Nucleus accumbens (tissue), 56 donors: ENCODE data around the gene VCAN.
A peak's percentile ranks its signal among the peaks of the same experiment; 100 is the strongest.

ENCODE experiments used
- DNase-seq, 56 donors: peaks; one replicate each; lab custom pipeline; 2025; lab: John Stamatoyannopoulos, UW

The VCAN gene

GRCh38 chr5:83559118-83559785 lies 87.7 kb downstream of the VCAN start:
- DNase-seq = no peak

DNA sequence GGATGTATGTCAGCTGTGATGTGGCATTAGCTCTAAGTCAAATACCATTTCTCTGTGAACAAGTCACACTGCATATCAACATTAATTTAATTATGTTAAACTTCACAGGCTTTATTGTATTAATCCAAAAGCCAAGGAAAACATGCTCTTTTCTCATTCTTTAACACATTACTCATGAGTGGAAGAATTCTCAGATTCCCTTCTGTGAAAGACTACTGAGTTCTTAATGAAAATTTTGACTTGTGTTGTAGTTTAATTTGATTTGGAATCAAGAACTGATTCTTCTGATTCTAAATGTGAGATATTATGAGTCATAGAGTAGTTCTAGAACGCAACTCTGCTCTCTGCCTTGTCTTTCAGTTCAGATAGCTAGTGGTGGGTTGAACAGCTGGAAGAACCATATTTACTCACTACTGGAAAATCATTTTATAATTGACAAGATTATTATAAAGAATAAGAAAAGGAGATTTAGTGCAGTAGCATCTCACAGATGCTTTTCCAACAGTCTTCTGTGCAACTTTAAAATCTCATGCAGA lies 90.6 kb downstream of the VCAN start:
- DNase-seq = no peak

GRCh38 chr5:83562791-83563557 lies 91.4 kb downstream of the VCAN start:
- DNase-seq = peak in 37 of 56 donors; percentile 4 to 63 (median 30)

DNA sequence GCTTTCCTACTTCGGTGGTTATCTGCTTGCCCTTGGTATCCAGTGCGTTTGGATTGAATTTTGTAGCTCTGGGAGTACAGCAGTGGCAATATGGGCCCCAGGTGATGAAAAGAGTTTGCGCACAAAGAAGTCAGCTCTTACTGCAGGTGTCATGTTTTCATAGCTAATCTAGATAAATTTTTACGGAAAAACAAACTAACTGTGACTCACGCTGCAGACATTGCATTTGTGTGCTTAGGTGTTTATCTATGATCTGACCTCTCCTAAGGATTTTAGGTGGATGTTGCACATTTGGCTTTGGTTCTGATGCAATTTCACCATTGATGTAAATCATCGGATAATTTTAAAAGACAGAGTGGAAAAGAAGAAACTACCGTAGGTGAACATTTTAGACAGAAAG lies 92.1 kb downstream of the VCAN start:
- no peak for DNase-seq

GRCh38 chr5:83564069-83564749 lies 92.7 kb downstream of the VCAN start:
- no peak for DNase-seq

DNA sequence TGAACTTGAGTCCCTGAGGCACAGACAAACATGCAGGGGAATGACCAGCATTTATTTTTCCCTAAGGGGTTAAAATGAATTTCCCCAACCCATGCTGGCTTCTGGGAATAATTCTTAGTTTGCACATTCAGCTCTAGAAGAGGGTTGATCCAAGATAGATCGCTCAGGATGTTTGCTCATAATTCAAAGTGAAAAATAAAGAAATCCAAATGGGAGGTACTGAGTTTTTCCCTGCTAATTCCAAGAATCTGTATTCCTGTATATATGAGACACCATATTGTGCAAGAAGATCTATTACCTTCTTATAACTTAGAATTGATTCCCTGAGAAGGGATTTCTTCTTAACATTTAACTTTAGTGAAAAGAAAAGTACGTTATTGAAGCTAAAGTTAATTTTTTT lies 96.2 kb downstream of the VCAN start:
- no peak for DNase-seq

GRCh38 chr5:83568186-83568585 lies 96.6 kb downstream of the VCAN start:
- DNase-seq = no peak

GRCh38 chr5:83570916-83571315 lies 99.4 kb downstream of the VCAN start:
- no peak for DNase-seq

DNA sequence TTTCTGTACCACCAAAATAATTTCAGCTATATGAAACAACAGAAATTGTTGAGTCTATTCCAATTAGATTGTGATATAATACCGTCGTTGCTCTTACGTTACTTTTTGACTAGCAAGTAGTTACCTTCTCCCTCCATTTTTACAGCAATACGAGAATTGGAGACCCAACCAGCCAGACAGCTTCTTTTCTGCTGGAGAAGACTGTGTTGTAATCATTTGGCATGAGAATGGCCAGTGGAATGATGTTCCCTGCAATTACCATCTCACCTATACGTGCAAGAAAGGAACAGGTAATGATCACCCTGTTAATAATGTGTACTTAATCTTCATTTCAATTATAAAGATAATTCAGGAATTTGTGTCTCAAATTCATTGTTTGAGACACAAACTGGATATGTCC lies 100.7 kb downstream of the VCAN start:
- no peak for DNase-seq

DNA sequence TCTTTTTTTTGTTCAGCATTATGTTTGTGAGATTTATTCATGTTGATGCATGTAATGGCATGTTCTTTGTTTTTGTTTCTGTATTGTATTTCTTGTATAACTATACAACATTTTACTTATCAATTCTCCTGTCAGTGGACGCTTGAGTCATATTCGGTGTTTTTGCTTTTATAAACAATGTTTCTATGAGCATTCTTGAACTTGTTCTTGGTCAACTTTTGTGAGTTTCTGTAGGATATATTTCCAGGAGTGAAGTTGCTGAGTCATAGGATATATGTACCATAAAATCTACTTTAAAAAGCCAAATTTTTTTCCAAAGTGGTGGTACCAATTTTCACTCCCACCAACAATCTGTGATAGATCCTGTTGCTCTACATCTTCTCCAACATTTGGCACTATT lies 104.8 kb downstream of the VCAN start:
- DNase-seq = no peak

DNA sequence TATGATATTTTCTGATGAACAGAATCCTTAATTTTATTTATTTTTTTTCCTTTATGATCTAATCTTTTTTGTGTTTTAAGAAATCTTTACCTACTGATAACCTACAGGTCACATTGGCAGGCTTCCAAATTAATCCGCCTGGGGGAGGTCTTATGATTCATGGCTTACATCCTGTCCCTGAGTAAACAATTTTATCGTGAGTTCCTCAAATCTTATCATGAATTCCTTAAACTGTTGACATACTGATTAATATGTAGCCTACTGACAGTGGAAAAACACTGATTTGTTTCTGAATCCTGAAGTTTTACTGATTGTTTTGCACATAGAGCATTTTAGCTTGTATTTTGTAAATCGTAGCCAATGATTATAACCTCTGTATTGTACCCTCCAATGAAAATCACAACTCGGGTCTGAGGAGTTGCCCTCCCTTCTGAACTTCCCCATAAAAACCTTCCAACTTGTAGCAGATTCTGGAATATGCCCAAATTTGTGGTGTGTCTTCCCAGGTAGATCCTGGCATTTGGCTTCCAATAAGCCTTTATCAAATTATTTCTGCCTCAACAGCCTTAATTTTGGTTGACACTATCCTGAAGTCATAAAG lies 105.6 kb downstream of the VCAN start:
- DNase-seq = no peak

DNA sequence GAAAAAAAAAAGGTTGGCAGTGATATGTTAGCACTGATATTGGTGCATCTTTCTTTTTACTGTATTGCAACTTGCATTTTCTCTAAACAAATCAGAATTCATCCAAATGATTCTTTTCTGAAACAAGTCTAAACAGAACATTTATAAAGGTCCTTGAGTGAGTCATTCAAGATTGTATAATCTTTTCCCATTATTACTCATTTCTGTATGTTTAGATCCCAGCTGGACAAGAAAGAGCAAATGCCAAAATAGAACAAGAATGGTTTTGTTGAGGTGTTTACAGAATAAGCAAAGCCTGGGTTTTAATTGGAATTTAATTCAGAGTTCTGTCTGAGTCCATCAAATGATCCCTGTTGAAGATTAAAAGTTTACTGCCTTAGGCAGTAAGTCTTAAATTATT lies 112.3 kb downstream of the VCAN start:
- DNase-seq = no peak

GRCh38 chr5:83586874-83587776 lies 115.6 kb downstream of the VCAN start:
- DNase-seq = no peak

DNA sequence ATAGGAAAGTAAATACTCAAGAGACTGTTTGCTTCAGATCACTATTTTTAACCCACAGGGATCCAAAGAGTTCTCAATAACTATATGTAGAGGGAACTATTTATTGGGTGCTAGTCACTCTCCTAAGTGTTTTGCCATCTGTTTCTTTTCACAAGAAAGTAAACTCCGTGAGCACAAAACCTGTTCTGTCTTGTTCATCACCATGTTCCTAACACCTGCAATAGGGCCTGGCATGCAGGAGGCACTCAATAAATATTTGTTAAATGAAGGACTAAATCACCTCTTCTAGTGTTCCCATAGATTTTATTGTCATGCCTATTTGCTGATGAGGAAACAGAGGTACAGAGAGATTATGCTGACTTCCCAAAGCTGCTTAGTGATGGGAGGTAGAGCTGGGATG lies 118.2 kb downstream of the VCAN start:
- no peak for DNase-seq

GRCh38 chr5:83590966-83591365 lies 119.4 kb downstream of the VCAN start:
- DNase-seq = no peak

- no peak for DNase-seq
Observed at GRCh38 chr5:83595217-83595616, 123.7 kb downstream of the VCAN start.

GRCh38 chr5:83608122-83608521 lies 136.6 kb downstream of the VCAN start:
- peak in 42 of 56 donors; percentile 1 to 78 (median 16) for DNase-seq

DNA sequence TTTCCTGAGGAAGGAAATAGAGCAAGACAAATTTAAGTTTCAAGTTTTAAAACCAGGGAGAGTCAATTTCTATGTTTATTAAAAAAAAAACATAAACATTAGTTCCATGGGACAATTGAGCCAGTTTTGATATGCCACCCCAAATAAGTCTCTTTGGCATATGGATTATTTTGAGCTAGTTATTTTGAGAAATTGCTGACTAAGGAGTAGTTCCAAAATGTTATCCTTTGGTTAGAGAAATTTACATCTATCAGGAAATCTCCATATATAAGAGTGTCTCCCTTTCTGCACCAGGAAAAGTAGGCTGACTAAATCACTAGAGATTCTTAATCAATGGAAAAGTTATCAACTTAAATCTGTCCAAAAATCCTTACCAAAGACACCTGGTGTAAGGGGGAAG lies 143.3 kb downstream of the VCAN start:
- no peak for DNase-seq

- DNase-seq = no peak
Observed at GRCh38 chr5:83628360-83628759, 156.8 kb downstream of the VCAN start.
